Effector CD4-positive, alpha-beta T cell (primary cell): ENCODE measurements around the gene TPPP.
"Not testable (repeated sequence)": the region's sequence is repeated elsewhere in the genome, so short reads cannot be mapped to it uniquely, and the experiment has no call there.

Experiments used
- DNase-seq: peaks from one replicate; pipeline ENCODE4 v3.0.0-alpha.2; 2020

Gene TPPP

GRCh38 chr5:643811-644271 lies 49.3 kb downstream of the TPPP start:
- DNase-seq, result no peak

- DNase-seq, result no peak
Measured at GRCh38 chr5:643351-643801, 49.8 kb downstream of the TPPP start.

GRCh38 chr5:642481-642880 lies 50.7 kb downstream of the TPPP start:
- no peak for DNase-seq

GRCh38 chr5:641331-641765 lies 51.8 kb downstream of the TPPP start:
- no peak for DNase-seq

GRCh38 chr5:640461-641330 lies 52.5 kb downstream of the TPPP start:
- DNase-seq, result no peak

GRCh38 chr5:639584-640213 lies 53.5 kb downstream of the TPPP start:
- no peak for DNase-seq

- DNase-seq, result no peak
Measured at GRCh38 chr5:639253-639530, 54.0 kb downstream of the TPPP start.

DNA sequence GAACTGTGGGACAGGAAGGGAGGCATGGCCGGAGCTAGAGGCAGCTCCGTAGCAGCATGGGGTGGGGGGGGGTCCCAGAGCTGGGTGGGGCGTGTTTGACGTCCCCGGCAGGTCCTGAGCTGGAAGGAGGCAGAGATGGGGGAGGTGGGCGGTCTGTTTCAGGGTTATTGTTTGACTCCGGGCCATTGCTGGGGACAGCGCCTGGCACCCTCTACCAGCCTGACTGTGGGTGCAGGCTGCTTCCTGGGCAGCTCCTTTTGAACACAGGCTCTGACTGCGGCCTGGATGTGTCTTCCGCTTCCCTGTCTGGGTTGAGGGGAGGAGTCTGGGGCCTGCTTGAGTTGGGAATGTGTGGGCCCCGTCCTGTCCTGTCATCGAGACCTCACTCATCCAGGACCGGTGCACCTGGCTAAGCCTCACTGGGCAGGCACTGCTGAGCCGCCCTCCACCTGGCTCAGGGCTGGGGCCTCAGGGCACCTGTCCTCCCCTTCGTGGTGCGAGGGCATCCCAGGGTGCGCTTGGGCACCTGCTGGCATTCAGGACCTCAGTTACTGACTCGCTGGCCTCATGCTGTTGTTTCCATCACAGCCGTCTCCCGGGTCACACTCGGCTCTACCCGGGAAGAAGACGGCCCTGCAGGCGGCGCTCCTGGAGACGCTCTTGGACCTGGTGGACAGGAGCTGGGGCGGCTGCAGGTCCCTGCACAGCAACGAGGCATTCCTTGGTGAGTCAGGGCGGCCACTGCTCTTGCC lies 54.5 kb downstream of the TPPP start:
- DNase-seq, result no peak

DNA sequence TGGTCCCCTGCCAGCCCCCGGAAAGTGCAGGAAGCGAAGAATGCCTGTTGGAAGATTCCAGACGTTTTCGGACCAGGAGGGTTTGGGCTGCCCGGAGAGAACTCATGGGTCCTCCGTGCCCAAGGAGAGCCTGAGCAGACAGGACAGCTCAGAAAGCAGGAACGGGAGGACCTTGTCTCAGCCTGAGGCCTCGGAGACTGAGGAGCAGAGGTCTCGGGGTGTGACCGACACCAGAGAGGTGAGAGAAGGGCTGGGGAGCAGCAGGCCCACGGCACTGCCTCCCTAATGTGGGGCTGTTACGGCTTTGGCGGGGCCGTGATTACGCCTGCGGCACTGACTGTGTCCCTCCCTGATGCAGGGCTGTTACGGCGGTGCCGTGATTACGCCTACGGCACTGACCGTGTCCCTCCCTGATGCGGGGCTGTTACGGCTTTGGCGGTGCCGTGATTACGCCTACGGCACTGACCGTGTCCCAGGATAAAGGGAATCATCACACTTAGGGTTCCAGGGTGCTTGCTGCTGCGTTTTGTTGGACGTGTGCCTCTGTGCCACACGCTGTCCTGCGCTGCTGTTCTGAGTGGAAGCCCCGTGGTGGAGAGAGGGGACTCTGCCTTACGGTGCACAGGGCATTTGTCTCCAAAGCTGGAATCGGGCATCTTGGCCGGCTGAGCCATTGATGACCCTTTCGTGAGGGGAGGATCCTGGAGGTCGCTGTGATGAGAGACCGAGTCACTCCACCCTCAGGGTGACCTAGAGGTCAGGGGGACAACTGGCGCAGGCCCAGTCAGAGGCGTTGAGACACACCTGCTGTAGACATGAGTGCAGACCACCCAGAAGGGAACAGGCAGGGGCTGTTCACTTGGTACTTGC lies 55.3 kb downstream of the TPPP start:
- DNase-seq, result no peak

- DNase-seq, result no peak
Measured at GRCh38 chr5:636951-637350, 56.2 kb downstream of the TPPP start.

DNA sequence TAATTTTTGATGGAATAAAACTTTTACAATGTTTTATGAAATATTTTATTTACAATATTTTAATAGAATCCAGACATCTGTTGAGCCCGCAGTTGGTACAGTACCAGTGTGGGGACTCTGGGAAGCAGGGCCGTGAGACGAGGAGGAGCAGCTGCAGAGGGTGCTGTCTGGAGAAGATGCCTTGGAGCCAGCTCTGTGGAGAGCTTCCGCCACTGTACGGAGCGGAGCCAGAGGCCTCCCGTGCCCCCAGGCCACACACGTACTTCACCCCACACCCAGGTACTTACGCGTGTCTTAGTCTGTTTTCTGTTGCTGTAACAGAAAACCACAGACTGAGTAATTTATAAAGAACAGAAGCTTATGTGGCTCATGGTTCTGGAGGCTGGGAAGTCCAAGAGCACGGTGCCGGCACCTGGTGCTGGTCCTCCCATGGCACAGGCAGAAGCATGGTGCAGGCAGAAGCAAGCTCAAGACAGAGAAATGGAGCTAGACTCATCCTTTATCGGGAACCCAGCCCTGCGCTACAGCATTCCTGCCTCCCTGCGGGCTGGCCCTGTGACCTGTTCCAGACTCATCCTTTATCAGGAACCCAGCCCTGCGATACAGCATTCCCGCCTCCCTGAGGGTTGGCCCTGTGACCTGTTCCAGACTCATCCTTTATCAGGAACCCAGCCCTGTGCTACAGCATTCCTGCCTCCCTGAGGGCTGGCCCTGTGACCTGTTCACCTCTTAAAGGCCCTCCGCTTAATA lies 57.7 kb downstream of the TPPP start:
- no peak for DNase-seq

DNA sequence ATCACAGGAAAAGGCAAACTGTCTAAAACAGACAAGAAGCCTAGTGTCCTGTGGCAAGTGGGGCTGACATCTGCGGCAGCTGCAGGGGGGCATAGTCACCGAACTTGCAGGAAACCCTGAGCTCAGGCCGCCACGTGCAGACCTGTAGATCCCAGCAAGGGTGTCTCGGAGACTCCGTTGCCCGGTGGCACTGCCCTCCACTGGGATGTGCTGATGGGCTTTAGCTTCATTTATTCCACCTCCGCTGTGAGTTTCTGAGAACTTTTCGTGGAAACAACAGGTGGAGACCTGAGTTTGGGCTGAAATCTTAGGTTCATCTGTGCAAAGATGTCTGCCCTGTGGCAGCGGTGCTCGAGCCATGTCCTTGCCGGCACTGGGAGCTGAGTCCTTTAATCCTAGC lies 59.0 kb downstream of the TPPP start:
- DNase-seq, result no peak

- DNase-seq, result no peak
Measured at GRCh38 chr5:633501-633955, 59.6 kb downstream of the TPPP start.

DNA sequence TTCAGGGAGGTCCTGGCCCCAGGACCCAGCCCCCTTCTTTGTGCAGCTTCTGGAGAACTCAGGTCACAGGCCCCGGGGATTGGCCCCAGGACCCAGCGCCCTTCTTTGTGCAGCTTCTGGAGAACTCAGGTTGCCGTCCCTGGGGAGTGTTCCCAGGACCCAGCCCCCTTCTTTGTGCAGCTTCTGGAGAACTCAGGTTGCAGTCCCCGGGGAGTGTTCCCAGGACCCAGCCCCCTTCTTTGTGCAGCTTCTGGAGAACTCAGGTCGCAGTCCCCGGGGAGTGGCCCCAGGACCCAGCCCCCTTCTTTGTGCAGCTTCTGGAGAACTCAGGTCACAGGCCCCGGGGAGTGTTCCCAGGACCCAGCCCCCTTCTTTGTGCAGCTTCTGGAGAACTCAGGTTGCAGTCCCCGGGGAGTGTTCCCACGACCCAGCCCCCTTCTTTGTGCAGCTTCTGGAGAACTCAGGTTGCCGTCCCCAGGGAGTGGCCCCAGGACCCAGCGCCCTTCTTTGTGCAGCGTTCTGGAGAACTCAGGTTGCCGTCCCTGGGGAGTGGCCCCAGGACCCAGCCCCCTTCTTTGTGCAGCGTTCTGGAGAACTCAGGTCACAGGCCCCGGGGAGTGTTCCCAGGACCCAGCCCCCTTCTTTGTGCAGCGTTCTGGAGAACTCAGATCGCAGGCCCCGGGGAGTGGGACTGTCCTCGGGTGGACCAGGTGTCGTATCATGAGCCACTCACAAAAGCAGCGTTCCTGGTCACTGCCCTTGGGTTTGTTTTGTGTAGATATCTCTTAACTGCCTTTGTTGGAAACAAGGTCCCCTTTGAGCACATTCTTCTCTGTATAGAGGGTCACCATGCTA lies 64.6 kb downstream of the TPPP start:
- not testable (repeated sequence) for DNase-seq

DNA sequence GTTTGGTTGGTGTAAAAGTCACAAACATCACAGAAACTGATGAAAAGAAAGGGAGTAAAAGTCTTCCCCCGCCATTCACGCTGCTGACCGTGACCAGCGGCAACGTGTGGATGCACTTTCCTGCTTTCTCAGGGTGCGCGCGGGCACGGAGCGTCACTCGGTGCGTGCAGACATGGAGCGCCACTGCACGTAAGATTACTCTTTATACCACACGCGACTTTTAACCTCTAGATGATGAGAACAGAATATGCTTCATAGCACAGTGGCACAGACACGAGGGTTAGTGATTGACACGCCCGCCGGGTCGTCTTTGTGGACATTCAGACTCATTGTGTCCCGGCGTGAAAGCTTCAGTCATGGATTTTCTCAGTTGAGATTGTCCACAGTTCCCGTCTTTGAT lies 65.3 kb downstream of the TPPP start:
- no peak for DNase-seq

GRCh38 chr5:626850-627249 lies 66.3 kb downstream of the TPPP start:
- no peak for DNase-seq

GRCh38 chr5:625516-625915 lies 67.6 kb downstream of the TPPP start:
- DNase-seq, result no peak

DNA sequence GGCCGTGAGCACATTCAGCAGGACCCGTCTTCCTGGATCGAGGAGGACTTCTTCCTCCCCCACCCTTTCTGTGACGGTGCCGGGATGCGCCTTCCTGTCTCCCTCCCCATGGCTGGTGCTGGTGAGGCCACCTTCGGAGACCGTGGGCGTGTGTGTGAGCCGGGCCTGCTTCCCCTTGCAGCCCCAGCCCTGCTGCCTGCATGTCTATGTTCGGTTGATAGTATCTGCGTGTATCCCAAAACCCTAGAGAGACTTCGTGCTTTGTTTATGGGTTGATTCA lies 68.3 kb downstream of the TPPP start:
- no peak for DNase-seq

GRCh38 chr5:624118-624950 lies 68.8 kb downstream of the TPPP start:
- DNase-seq, result no peak

GRCh38 chr5:623531-623930 lies 69.6 kb downstream of the TPPP start:
- DNase-seq, result no peak
